B cell (primary cell): ENCODE data around the gene RGL1.

ENCODE experiments used
- CTCF ChIP-seq: fragments of 200-600 bp; IDR thresholded peaks from one replicate; pipeline ENCODE4 v1.8.0; 2022; ENCODE audit warnings: antibody characterized with exemption, mild to moderate bottlenecking
- EZH2 ChIP-seq: IDR thresholded peaks from 2 replicates; pipeline ENCODE4 v1.6.1; 2012; ENCODE audit warnings: borderline replicate concordance, low read depth, mild to moderate bottlenecking, moderate library complexity, low read length; ENCODE audit not compliant: insufficient read depth, poor library complexity, severe bottlenecking

DNA sequence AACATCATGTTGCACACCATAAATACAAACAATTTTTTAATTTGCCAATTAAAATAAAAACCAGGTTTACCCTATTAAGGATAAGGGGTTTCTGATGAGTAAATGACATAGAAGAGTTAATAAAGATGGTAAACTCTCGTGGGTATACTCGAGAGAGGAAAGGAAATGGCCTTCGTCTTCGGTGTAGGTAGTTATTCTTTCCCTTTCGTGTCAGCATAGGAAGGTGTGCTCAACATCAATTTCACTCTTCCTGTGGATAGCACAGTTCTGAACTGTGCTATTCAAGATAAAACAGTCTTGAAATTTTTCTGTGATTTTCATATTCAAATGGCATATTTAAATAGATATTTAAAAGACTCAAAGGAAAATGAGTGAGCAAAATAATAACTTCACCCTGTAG, 98.2 kb downstream of the RGL1 start:
- TF ChIP-seq EZH2 (no peak), CTCF (no peak)
